GM12878 (cell line): ENCODE measurements around the gene SMOC2. TPM values are rescaled to one million over a fixed set of nuclear protein-coding genes. Genes with fewer than 3 reads are reported as not detected.

ENCODE experiments used
- ATAC-seq: fragments of 200-7000 bp; cut with Tn5 transposase; 3 replicates; pipeline ENCODE4 v1.9.1; 2020; ENCODE audit warnings: mild to moderate bottlenecking, moderate library complexity
- BruUV-seq: library from RNA; stranded (reverse); fragments of 400-500 nt; replicated peaks from 2 replicates; lab custom pipeline; 2021; lab: Mats Ljungman, UMichigan
- CTCF ChIA-PET: fragments of 300-600 bp; sonication (Branson Sonifier 250); formaldehyde crosslinking; extraction: SDS; loops from one replicate; lab custom pipeline; 2021; ENCODE audit warnings: inconsistent platforms; lab: Yijun Ruan, JAX
- POLR2A ChIA-PET: fragments of 350-600 bp; formaldehyde crosslinking; extraction: SDS; loops from one replicate; lab custom pipeline; 2021; ENCODE audit warnings: inconsistent platforms; lab: Charles Lee
- RAD21 ChIA-PET: fragments of 300-600 bp; sonication (Branson Sonifier 250); formaldehyde crosslinking; loops from one replicate; lab custom pipeline; 2023; ENCODE audit warnings: antibody characterized with exemption; ENCODE audit not compliant: unreplicated experiment; lab: Charles Lee
- SMC1A ChIA-PET: fragments of 300-600 bp; sonication (Branson Sonifier 250); formaldehyde crosslinking; loops from one replicate; lab custom pipeline; 2023; ENCODE audit not compliant: unreplicated experiment, uncharacterized antibody; lab: Charles Lee
- DNase-seq: peaks from one replicate; pipeline ENCODE4 v3.0.0-alpha.2; 2011; ENCODE audit warnings: low read depth, low spot score
- FAIRE-seq: peaks from 3 replicates; lab custom pipeline; 2011; peaks lifted over from hg19 to GRCh38; lab: Jason Lieb, UNC
- H2AFZ ChIP-seq: 2 replicates; pipeline ENCODE4 v1.6.0; 2011; ENCODE audit warnings: low read depth, low read length, control low read depth; ENCODE audit not compliant: control insufficient read depth
- H3K27ac ChIP-seq: 2 replicates; pipeline ENCODE4 v1.5.1; 2011; ENCODE audit warnings: control low read depth; ENCODE audit not compliant: control insufficient read depth, insufficient read depth
- H3K27me3 ChIP-seq, 2 experiments: replicated peaks in 1 of 2; 2 replicates each; pipeline versions ENCODE4 v1.6.0 to v1.6.1; 2011; ENCODE audit warnings: low read length in 1 of 2; ENCODE audit not compliant: control insufficient read depth in 2 of 2, insufficient read depth in 2 of 2
- H3K36me3 ChIP-seq, 2 experiments: 2 replicates each; pipeline ENCODE4 v1.5.1; 2011; ENCODE audit warnings: low read length in 1 of 2; ENCODE audit not compliant: control insufficient read depth in 2 of 2, insufficient read depth in 2 of 2
- H3K4me1 ChIP-seq: 2 replicates; pipeline ENCODE4 v1.6.1; 2011; ENCODE audit warnings: mild to moderate bottlenecking, low read length, moderate library complexity, mixed read lengths; ENCODE audit not compliant: control insufficient read depth, insufficient read depth
- H3K4me2 ChIP-seq: 2 replicates; pipeline ENCODE4 v1.6.0; 2011; ENCODE audit warnings: control low read depth; ENCODE audit not compliant: control insufficient read depth, insufficient read depth
- H3K4me3 ChIP-seq: fragments of 200-600 bp; sonication (generic); 2 replicates; pipeline ENCODE4 v1.5.1; 2016
- H3K79me2 ChIP-seq: 2 replicates; pipeline ENCODE4 v1.6.0; 2011; ENCODE audit warnings: low read length; ENCODE audit not compliant: control insufficient read depth, insufficient read depth
- H3K9ac ChIP-seq: 2 replicates; pipeline ENCODE4 v1.8.0; 2011; ENCODE audit warnings: low read length, control low read depth, mixed read lengths; ENCODE audit not compliant: control insufficient read depth, insufficient read depth
- H3K9me3 ChIP-seq: replicated peaks from 3 replicates; pipeline ENCODE4 v1.5.1; 2011; ENCODE audit warnings: mild to moderate bottlenecking, low read length; ENCODE audit not compliant: control insufficient read depth, insufficient read depth
- H4K20me1 ChIP-seq: 2 replicates; pipeline ENCODE4 v1.6.0; 2011; ENCODE audit not compliant: control insufficient read depth, insufficient read depth
- ATF2 ChIP-seq: IDR thresholded peaks from 2 replicates; pipeline ENCODE4 v1.6.1; 2012; ENCODE audit warnings: low read length, inconsistent platforms
- BCL3 ChIP-seq: IDR thresholded peaks from 2 replicates; pipeline ENCODE4 v1.6.1; 2011; ENCODE audit warnings: borderline replicate concordance, low read depth, mild to moderate bottlenecking, moderate library complexity, low read length; ENCODE audit not compliant: insufficient read depth, poor library complexity, severe bottlenecking
- CEBPB ChIP-seq, 2 experiments: fragments of 150-350 bp in 1 of 2; IDR thresholded peaks; 2 replicates each; pipeline ENCODE4 v1.6.1; 2012 to 2014; ENCODE audit warnings: low read depth in 2 of 2, low read length in 2 of 2, borderline replicate concordance in 1 of 2, inconsistent platforms in 1 of 2
- CEBPZ ChIP-seq: fragments of 150-350 bp; IDR thresholded peaks from 2 replicates; pipeline ENCODE4 v1.6.1; 2016; ENCODE audit warnings: low read depth, low read length
- EED ChIP-seq: sonication (generic); IDR thresholded peaks from 2 replicates; pipeline ENCODE4 v1.6.1; 2016; ENCODE audit warnings: antibody characterized with exemption, low read depth
- ETV6 ChIP-seq, 2 experiments: fragments of 450-650 bp in 1 of 2; IDR thresholded peaks in 1 of 2; conservative IDR thresholded peaks in 1 of 2; 2 replicates each; pipeline ENCODE4 v1.6.1; 2014; ENCODE audit warnings: antibody characterized with exemption in 1 of 2, borderline replicate concordance in 1 of 2, low read depth in 1 of 2, mild to moderate bottlenecking in 1 of 2, moderate library complexity in 1 of 2
- IKZF1 ChIP-seq: fragments of 450-650 bp; conservative IDR thresholded peaks from 2 replicates; pipeline ENCODE4 v1.6.1; 2017; ENCODE audit warnings: antibody characterized with exemption, mild to moderate bottlenecking
- KLF5 ChIP-seq: fragments of 450-650 bp; IDR thresholded peaks from 2 replicates; pipeline ENCODE4 v1.6.1; 2014; ENCODE audit warnings: mild to moderate bottlenecking; ENCODE audit not compliant: partially characterized antibody
- MAX ChIP-seq: IDR thresholded peaks from 2 replicates; pipeline ENCODE4 v1.6.1; 2012; ENCODE audit warnings: low read depth, low read length, improper control_type of control experiment
- RFX5 ChIP-seq: IDR thresholded peaks from 2 replicates; pipeline ENCODE4 v1.6.1; 2011; ENCODE audit warnings: low read depth, low read length, improper control_type of control experiment
- SMARCA5 ChIP-seq: fragments of 450-650 bp; IDR thresholded peaks from 2 replicates; pipeline ENCODE4 v1.6.1; 2017; ENCODE audit warnings: mild to moderate bottlenecking
- SUZ12 ChIP-seq: fragments of 200-600 bp; sonication (generic); IDR thresholded peaks from one replicate; pipeline ENCODE4 v1.6.1; 2018; ENCODE audit warnings: antibody characterized with exemption, mild to moderate bottlenecking; ENCODE audit not compliant: unreplicated experiment
- TCF12 ChIP-seq: IDR thresholded peaks from 2 replicates; pipeline ENCODE4 v1.6.1; 2011; ENCODE audit warnings: low read depth, mild to moderate bottlenecking, low read length
- WGBS: methylation state at CpG from one replicate; pipeline ENCODE4 v1.1.6; 2016; ENCODE audit warnings: low lambda C conversion rate; ENCODE audit not compliant: insufficient replicate concordance, insufficient coverage; ENCODE audit errors: missing lambda C conversion rate; 5-methylcytosine and 5-hydroxymethylcytosine counted together
- in situ Hi-C: fragments of 300-500 bp; cut with MboI; formaldehyde crosslinking; loops from 9 replicates; pipeline ENCODE4 v1.14.3; 2018; ENCODE audit warnings: mixed read lengths
- intact Hi-C: fragments of 100-400 bp; cut with micrococcal nuclease; formaldehyde crosslinking; loops from one replicate; pipeline ENCODE4 v1.14.2; 2022; ENCODE audit not compliant: unreplicated experiment
- polyA plus RNA-seq, 11 experiments: library from polyadenylated mRNA; depleted of rRNA in 4 of 11; unstranded in 6 of 11; stranded (reverse) in 5 of 11; fragments of >200 nt; fragmentation: Nextera tagmentation in 4 of 11; fragmentation: Illumina TruSeq in 1 of 11; extraction: Ambion mirVana in 4 of 11; extraction: Trizol in 1 of 11; gene quantifications; 1 replicate in 1 of 11; 2 replicates in 10 of 11; pipeline versions ENCODE4 v1.2.1 to v1.2.3, GENCODE V29; 2011 to 2016; ENCODE audit warnings: inconsistent platforms in 2 of 11, missing spikeins in 2 of 11, low read depth in 1 of 11
- total RNA-seq, 4 experiments: library from RNA; depleted of rRNA in 3 of 4; stranded (reverse); fragments of >200 nt in 3 of 4; fragmentation: Illumina TruSeq in 1 of 4; extraction: Trizol in 1 of 4; gene quantifications; 2 replicates each; pipeline versions ENCODE4 v1.2.1 to v1.2.3, GENCODE V29; 2013 to 2021

Gene SMOC2
- total and polyA plus RNA-seq, 10 of the 15 experiments (the other 5 are each of a cell fraction or from before 2014, with no cell fraction given): 0.10 to 0.12 TPM; not detected in 8

- ChIA-PET CTCF (no interaction called here), SMC1A (no interaction called here), POLR2A (no interaction called here), RAD21 (no interaction called here)
- no peak for ATAC-seq
- H3K27ac ChIP-seq: no peak overlapping the region
- no TSS peak for BruUV-seq
- H3K4me1 ChIP-seq: no peaks in the 10 kb centered on the region
- H3K27me3 ChIP-seq: no peaks in the 10 kb centered on the region
- 53% methylated on average over 22 of the region's 23 CpGs for WGBS
- H4K20me1 ChIP-seq: no peaks in the 10 kb centered on the region
- no peak overlapping the region for H2AFZ ChIP-seq
- no peak for DNase-seq
- H3K36me3 ChIP-seq: no peaks in the 10 kb centered on the region
- H3K4me3 ChIP-seq: no peak overlapping the region
- no peaks in the 10 kb centered on the region for H3K79me2 ChIP-seq
- no peak overlapping the region for H3K9ac ChIP-seq
- in situ Hi-C loops: no loop called here
- intact Hi-C loops: no loop called here
- H3K4me2 ChIP-seq: no peak overlapping the region
- H3K9me3 ChIP-seq: no peaks in the 10 kb centered on the region; the same call in 2 of the 3 replicates
- no peak for FAIRE-seq
- TF ChIP-seq IKZF1: no peak
- TF ChIP-seq RFX5: no peak
- TF ChIP-seq CEBPB (IDR thresholded peaks at IDR 0.05; ENCODE audit: borderline replicate concordance in 1 of 2, low read depth in 2 of 2, low read length in 2 of 2): no peak
- no peak for TF ChIP-seq ETV6 (conservative IDR thresholded peaks at IDR 0.05 in 1 of 2, IDR thresholded peaks at IDR 0.05 in 1 of 2; ENCODE audit: borderline replicate concordance in 1 of 2, low read depth in 1 of 2)
- TF ChIP-seq CEBPZ: no peak
- no peak for TF ChIP-seq BCL3
- no peak for TF ChIP-seq ATF2
- no peak for TF ChIP-seq TCF12
- no peak for TF ChIP-seq SMARCA5
- TF ChIP-seq EED: no peak
- no peak for TF ChIP-seq MAX
- no peak for TF ChIP-seq SUZ12
- TF ChIP-seq KLF5: no peak
Observed at GRCh38 chr6:168393126-168393870, 47.7 kb upstream of the SMOC2 start.
